Heart right ventricle (tissue), 16 donors: ENCODE data around the gene RAP1GAP. TPM values are rescaled to one million over a fixed set of nuclear protein-coding genes. Genes with fewer than 3 reads are reported as not detected.

Experiments used
- ATAC-seq, 8 donors: fragments of 200-7000 bp; cut with Tn5 transposase; one replicate each; pipeline ENCODE4 v1.9.1; 2020; ENCODE audit warnings: mild to moderate bottlenecking in 8 of 8, moderate library complexity in 8 of 8, moderate number of reproducible peaks in 1 of 8
- DNase-seq, 2 donors: peaks; one replicate each; pipeline ENCODE4 v3.0.0-alpha.2; 2020
- H3K27ac ChIP-seq, 10 donors: fragments of 200-600 bp; sonication (generic) in 2 of 10; one replicate each; pipeline versions ENCODE4 v1.5.0 to v1.8.0; 2020 to 2022; ENCODE audit warnings: mild to moderate bottlenecking in 3 of 10
- H3K27me3 ChIP-seq, 7 donors: fragments of 200-600 bp; one replicate each; pipeline ENCODE4 v1.8.0; 2021 to 2022; ENCODE audit warnings: mild to moderate bottlenecking in 2 of 7
- H3K36me3 ChIP-seq, 9 donors: fragments of 200-600 bp; sonication (generic) in 1 of 9; one replicate each; pipeline versions ENCODE4 v1.5.0 to v1.8.0; 2020 to 2022; ENCODE audit warnings: mild to moderate bottlenecking in 2 of 9
- H3K4me1 ChIP-seq, 9 donors: fragments of 200-600 bp; sonication (generic) in 1 of 9; one replicate each; pipeline versions ENCODE4 v1.5.0 to v1.8.0; 2020 to 2022; ENCODE audit warnings: mild to moderate bottlenecking in 4 of 9
- H3K4me3 ChIP-seq, 10 donors: fragments of 200-600 bp; sonication (generic) in 2 of 10; one replicate each; pipeline versions ENCODE4 v1.5.0 to v1.8.0; 2020 to 2022; ENCODE audit warnings: mild to moderate bottlenecking in 7 of 10, moderate library complexity in 2 of 10
- H3K9me3 ChIP-seq, 11 donors: fragments of 200-600 bp in 10 of 11; sonication (generic) in 2 of 11; one replicate each; pipeline versions ENCODE4 v1.5.0 to v1.8.0; 2013 to 2022; ENCODE audit warnings: mild to moderate bottlenecking in 2 of 11, control low read depth in 1 of 11, moderate library complexity in 1 of 11
- WGBS, 2 donors: extraction: QIAGEN DNeasy Blood & Tissue Kit; methylation state at CpG; one replicate each; pipeline ENCODE4 v1.1.7; 2013; ENCODE audit warnings: inconsistent platforms in 1 of 2; 5-methylcytosine and 5-hydroxymethylcytosine counted together
- intact Hi-C, 10 donors: fragments of 100-400 bp; cut with DNase I; formaldehyde crosslinking; loops; one replicate each; pipeline versions ENCODE4 v1.11.1 to v1.14.2; 2022
- polyA plus RNA-seq, 2 donors: library from polyadenylated mRNA; stranded (reverse); fragments of 200-250 nt; gene quantifications; one replicate each; pipeline ENCODE4 v1.2.3, GENCODE V29; 2013
- total RNA-seq, 10 donors: library from RNA; stranded (reverse); fragmentation: NEBNext Ultra II Directional in 3 of 10; extraction: Animal tissue kit (Norgen Biotek cat#: 25700) in 3 of 10; gene quantifications; one replicate each; pipeline versions ENCODE4 v1.2.1 to v1.2.4, GENCODE V29; 2021 to 2023
- TF ChIP-seq, protein P1 (sequence below), 9 donors: fragments of 200-600 bp; sonication (generic) in 2 of 9; IDR thresholded peaks; one replicate each; pipeline versions ENCODE4 v1.5.0 to v1.8.0; 2021 to 2022; ENCODE audit warnings: antibody characterized with exemption in 9 of 9, mild to moderate bottlenecking in 5 of 9, moderate library complexity in 1 of 9
- donor health status: Arrhythmogenic right ventricular cardiomyopathy.
- donor health status: ischemic (EF 13 %, LVEDD 7.1; RV severe dilation, severe dysfunction).
- donor health status: healthy with polysubstance abuse.
- donor health status: DM: no; HTN: yes; CAD: no.
- donor health status: DM: no; HTN: no; CAD: no.
- donor health status: ischemic (EF 25% LVEDD 6.9; RV normal size, moderate dysfunction).
- donor health status: ischemic (EF 25% LVEDD 5.7; RV mildly dilated, moderate dysfunction).
- donor health status: healthy.
- donor health status: DM: yes; HTN: yes; CAD: no.
- donor health status: Ischemic cardiomyopathy.
- donor health status: ischemic (EF 35%, LVEDD 5.7; RV mildly dilated, moderate dysfunction).
- donor health status: nonischemic (EF 11% LVEDD 7.7; RV severe dilation, severe dysfunction).
- donor health status: DM: yes; HTN: yes; CAD: no.
- donor health status: PGD.
- donor health status: ischemic (EF 29% LVEDD 5.4; RV normal size, mild dysfunction).
- donor health status: nonischemic (EF 23%, LVEDD 6.1; RV moderate dilation, normal function).

RAP1GAP gene
- total and polyA plus RNA-seq, 12 donors: 0.42 to 5.9 (median 4.0) TPM

DNA sequence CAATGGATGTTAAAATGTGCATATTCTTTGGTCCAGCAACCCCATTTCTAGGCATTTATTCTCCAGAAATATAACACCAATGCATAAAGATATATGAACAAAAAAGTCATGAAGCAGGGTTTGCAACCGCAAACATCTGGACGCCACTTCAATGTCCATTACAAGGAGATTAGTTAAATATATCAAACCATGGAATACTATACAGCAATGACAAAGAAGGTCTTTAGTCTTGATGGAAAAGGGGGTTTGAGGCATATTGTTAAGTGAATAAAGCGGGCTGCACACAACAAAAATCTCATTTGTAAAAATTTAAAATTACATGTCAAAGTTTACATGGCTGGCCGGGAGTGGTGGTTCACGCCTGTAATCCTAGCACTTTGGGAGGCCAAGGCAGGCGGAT lies 31.6 kb downstream of the RAP1GAP start:
- no peaks in the 10 kb centered on the region for H3K36me3 ChIP-seq

DNA sequence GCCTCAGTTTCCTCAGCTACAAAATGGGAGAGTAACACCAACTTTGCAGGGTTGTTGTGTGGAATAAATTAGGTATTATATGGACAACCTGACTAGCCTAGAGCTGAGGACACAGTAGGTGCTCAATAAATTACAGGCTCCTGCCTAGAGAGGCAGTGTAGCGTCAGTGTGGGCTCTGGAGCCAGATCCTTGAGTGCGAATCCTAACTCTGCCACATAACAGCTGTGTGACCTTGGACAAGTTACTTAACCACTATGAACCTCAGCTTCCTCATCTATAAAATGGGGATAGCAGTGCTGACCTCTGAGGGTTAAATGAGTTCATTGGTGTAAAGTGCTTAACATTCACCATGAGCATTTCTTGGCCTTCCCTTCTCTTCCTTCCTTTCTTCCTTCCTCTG lies 33.1 kb downstream of the RAP1GAP start:
- Histone ChIP-seq H3K36me3 (no peaks in the 10 kb centered on the region), H3K27me3 (peaks cover 0 to 31% (median 7%) of the 10 kb centered on the region in 7 donors), H3K4me1 (peaks cover 0 to 16% (median 7%) of the 10 kb centered on the region in 9 donors), H3K9me3 (no peaks in the 10 kb centered on the region), H3K27ac (no peak overlapping the region), H3K4me3 (no peak overlapping the region)
- DNase-seq: no peak
- TF ChIP-seq, protein P1, sequence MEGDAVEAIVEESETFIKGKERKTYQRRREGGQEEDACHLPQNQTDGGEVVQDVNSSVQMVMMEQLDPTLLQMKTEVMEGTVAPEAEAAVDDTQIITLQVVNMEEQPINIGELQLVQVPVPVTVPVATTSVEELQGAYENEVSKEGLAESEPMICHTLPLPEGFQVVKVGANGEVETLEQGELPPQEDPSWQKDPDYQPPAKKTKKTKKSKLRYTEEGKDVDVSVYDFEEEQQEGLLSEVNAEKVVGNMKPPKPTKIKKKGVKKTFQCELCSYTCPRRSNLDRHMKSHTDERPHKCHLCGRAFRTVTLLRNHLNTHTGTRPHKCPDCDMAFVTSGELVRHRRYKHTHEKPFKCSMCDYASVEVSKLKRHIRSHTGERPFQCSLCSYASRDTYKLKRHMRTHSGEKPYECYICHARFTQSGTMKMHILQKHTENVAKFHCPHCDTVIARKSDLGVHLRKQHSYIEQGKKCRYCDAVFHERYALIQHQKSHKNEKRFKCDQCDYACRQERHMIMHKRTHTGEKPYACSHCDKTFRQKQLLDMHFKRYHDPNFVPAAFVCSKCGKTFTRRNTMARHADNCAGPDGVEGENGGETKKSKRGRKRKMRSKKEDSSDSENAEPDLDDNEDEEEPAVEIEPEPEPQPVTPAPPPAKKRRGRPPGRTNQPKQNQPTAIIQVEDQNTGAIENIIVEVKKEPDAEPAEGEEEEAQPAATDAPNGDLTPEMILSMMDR (IDR thresholded peaks at IDR 0.05): no peak
- no peak for ATAC-seq
- WGBS, 2 donors: 89 to 92% methylated on average over 2 of the region's 2 CpGs
- intact Hi-C loops: no loop called here

More for the DNA sequence above, 31.6 kb downstream of the RAP1GAP start:
- ATAC-seq: no peak
- H3K27ac ChIP-seq: no peak overlapping the region
- H3K4me3 ChIP-seq: no peak overlapping the region
- intact Hi-C loops: no loop called here
- peaks cover 0 to 34% (median 8%) of the 10 kb centered on the region in 7 donors for H3K27me3 ChIP-seq
- peaks cover 0 to 20% (median 4%) of the 10 kb centered on the region in 9 donors for H3K4me1 ChIP-seq
- no peak for DNase-seq
- no peaks in the 10 kb centered on the region for H3K9me3 ChIP-seq
- TF ChIP-seq, protein P1 (IDR thresholded peaks at IDR 0.05): no peak
- WGBS, 2 donors: 87 to 95% methylated on average over 6 of the region's 6 CpGs

DNA sequence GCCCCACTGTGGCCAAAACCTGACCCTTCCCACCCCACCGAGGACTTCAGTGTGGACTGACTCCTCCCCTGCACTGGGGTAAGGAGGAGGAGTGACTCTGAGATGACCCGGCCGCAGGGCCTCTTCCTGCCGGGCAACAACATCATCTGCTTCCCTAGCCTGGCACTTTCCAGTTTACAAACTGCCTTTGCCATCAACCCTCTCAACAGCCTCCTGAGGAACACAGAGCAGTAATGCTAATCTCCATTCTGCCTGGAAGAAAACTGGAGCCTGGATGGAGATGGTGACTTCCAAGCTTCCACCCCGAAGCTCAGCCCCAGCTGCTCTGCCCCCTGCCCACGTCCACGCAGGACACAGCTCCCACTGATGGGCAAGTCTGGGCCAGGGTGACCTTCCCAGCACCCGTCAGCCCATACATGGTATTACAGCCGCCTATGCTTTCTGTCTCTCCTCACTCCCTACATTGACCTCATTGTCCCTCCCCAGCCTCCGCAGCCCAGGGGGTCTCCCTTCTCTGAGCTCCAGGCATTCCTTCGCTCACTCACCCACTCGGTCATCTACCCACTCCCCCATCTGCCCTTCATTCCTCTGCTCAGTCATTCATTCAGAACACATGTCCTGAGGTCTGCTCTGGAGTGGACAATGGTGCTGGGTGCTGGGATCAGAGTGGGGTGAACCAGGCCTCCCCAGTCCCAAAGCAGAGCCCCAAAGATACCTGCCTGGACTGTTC lies 34.2 kb downstream of the RAP1GAP start:
- intact Hi-C loops: no loop called here
- no peak overlapping the region for H3K4me3 ChIP-seq
- H3K36me3 ChIP-seq: no peaks in the 10 kb centered on the region
- no peaks in the 10 kb centered on the region for H3K9me3 ChIP-seq
- TF ChIP-seq, protein P1 (IDR thresholded peaks at IDR 0.05): no peak
- DNase-seq (no peak), ATAC-seq (no peak)
- H3K4me1 ChIP-seq: peaks cover 0 to 16% (median 7%) of the 10 kb centered on the region in 9 donors
- WGBS, 2 donors: 64 to 71% methylated on average over 12 of the region's 12 CpGs
- peaks cover 0 to 40% (median 8%) of the 10 kb centered on the region in 7 donors for H3K27me3 ChIP-seq
- H3K27ac ChIP-seq: no peak overlapping the region

DNA sequence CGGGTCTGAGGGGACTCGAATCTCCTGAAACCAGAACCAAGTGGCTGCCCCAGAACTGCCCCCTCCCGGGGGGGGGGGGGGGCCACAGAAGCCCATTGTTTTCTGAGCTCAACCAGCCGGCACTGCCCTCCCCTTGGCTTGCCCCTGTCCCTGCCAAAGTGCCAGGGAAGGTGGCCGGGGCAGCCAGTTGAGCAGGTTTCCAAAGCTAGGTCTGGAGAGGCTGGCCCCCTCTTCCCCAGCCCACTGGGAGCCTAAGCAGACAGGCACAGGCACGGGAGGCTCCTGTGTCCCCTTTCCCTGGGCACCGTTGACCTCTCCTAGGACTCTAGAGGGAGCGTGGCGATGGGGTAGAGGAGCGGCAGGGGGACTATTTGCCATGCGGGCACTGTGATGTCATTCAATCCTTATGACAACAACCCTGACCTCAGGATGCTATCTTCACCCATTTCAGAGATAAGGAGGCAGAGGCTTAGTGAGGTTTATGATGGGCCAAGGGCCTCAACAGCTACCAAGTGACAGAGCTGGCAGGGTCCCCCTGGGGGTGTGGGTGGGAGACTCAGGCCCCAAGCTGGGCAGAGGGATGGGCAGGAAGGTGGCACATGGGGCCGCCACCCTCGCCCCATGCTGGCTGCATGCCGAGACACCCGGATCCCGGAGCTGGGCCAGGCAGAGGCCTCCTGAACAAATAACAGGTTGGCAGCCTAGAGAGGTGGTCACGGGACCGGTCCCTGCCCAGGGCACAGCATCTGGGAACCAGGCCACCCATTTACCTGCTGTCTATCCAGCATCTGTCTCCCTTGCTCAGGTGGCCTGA lies 35.0 kb downstream of the RAP1GAP start:
- no peaks in the 10 kb centered on the region for H3K36me3 ChIP-seq
- H3K4me1 ChIP-seq: peaks cover 0 to 14% (median 5%) of the 10 kb centered on the region in 9 donors
- TF ChIP-seq, protein P1 (IDR thresholded peaks at IDR 0.05): no peak
- ATAC-seq (no peak), DNase-seq (no peak)
- no peak overlapping the region for H3K4me3 ChIP-seq
- no peaks in the 10 kb centered on the region for H3K9me3 ChIP-seq
- intact Hi-C loops: no loop called here
- 86 to 87% methylated on average over 18 of the region's 18 CpGs for WGBS, 2 donors
- H3K27me3 ChIP-seq: peaks cover 0 to 48% (median 13%) of the 10 kb centered on the region in 7 donors
- no peak overlapping the region for H3K27ac ChIP-seq
